NCI-H146 (cell line): ENCODE data around the gene CCNO.

Experiments used
- DNase-seq: peaks from one replicate; lab custom pipeline; 2025; lab: John Stamatoyannopoulos, UW

The CCNO gene, protein sequence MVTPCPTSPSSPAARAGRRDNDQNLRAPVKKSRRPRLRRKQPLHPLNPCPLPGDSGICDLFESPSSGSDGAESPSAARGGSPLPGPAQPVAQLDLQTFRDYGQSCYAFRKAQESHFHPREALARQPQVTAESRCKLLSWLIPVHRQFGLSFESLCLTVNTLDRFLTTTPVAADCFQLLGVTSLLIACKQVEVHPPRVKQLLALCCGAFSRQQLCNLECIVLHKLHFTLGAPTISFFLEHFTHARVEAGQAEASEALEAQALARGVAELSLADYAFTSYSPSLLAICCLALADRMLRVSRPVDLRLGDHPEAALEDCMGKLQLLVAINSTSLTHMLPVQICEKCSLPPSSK

DNA sequence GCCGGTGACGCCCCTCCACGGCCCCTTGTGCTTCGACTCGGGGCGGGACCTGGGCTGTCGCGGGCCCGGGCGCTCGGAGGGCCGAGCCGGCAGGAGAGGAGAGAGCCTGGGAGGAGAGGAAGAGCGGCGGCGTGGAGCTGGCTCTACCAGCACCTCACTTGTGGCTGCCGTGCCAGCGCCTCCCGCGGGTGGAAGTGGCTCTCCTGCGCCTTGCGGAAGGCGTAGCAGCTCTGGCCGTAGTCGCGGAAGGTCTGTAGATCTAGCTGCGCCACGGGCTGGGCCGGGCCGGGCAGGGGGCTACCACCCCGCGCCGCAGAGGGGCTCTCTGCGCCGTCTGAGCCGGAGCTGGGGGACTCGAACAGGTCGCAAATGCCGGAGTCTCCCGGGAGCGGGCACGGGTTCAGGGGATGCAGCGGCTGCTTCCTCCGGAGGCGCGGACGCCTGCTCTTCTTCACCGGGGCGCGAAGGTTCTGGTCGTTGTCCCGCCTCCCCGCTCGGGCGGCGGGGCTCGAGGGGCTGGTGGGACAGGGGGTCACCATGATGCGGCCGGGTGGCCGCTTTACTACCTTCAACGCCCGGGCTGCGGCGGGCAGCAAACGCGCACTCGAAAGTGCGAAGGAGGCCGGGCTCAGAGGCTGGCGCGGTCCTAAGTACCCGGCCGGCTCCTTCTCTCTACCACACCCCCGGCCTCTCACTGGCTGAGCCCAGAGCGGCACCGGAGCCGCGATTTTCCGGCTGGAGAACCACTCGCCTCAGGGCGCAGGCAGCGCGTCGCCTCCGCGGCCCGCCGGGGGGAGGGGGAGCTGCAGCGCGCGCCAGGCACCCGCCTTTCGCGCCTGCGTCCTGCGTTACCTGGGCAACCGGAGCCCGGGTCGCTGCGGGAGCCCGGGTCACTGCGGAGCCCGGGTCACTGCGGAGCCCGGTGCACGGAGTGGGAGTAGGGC, at the start of gene CCNO:
CCNO (minus strand) TSS at position 624 of the 944 bp plus-strand sequence; CDS start at position 539, 85 bp downstream.
- DNase-seq, result peak; percentile 92

DNA sequence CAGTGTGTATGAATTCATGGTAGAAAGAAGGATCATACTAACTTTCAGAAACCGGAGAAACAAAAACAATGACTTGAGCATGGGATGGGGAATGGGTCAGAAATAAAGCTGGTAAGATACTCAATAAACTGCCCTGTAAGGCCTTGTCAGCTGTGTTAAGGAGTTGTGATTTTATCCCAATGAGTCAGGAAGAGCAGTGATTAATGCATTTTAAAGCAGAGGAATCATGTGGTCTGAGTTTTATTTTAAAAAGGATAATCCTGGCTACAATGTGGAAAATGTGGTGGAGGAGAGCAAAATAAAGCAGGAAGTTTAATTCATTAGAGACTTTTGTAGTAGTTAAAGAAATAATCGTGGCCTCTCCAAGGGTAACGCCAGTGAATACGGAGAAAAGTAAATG, 45.4 kb upstream of the CCNO start:
- DNase-seq, result no peak

DNA sequence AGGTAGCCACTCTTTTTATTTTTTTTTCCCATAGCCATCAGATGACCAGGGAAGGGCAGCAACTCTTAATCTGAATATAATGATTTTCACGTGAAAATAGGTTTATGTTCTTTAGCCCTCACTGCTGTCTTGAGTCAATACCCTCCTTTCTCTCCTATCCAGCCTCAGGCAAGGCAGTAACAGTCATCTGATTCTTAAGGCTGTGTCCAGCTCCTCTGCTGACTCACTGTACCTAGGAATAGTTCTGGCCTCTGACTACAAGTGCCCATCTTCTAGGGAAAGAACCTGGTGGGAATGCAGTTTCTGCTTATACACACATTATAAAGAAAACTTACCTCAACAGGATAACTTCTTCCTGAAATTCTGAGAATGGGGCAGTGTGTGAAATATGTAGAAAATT, 43.4 kb upstream of the CCNO start:
- DNase-seq, result no peak

DNA sequence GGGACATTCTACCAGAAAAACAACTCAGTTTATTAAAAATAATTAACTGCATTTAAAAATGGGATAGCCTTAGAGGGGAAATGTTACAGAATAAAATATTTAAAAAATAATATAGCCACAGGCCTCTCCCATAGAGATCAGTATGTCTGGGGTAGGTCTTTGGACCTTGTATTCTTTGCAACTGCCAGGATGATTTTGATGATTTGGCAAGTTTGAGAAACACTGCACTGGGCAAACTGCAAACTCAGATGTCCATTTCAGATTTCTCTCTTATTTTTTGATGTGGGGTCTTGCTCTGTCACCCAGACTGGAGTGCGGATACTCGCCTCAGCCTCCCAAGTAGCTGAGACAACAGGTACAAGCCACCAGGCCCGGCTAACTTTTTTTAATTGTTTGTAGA, 24.9 kb upstream of the CCNO start:
- DNase-seq, result no peak

DNA sequence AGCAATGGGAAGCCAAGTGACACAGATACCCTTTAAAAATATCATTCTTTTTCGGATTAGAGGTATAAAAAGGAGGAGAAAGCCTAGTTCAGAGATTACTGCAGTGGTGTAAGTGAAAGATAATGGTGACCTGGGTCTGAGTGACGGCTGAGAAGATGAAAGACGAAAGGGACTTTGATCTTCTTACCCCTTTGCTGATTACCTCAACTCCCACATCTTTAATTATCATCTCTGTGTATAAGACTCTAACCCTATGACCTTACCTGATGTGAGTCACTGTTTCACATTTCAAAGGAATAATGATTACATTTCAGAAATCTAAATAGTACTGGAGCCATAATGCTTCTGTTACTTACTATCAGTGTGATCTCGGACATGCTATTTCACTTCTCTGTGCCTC, 21.4 kb upstream of the CCNO start:
- DNase-seq, result no peak

DNA sequence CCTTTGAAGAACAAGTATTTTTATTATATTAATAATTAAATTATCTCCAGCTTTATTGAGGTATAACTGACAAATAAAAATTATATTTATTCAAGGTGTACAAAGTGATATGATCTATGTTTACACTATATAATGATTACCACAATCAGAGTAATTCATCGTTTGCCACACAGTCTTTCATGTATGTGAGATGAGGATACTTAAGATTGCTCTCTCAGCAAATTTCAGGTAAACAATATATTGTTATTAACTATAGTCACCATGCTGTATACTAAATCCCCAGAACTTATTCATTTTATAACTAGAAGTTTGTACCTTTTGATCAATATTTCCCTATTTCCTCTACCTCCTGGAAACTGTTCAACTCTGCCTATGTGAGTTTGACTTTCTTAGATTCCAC, 16.7 kb upstream of the CCNO start:
- DNase-seq, result no peak

DNA sequence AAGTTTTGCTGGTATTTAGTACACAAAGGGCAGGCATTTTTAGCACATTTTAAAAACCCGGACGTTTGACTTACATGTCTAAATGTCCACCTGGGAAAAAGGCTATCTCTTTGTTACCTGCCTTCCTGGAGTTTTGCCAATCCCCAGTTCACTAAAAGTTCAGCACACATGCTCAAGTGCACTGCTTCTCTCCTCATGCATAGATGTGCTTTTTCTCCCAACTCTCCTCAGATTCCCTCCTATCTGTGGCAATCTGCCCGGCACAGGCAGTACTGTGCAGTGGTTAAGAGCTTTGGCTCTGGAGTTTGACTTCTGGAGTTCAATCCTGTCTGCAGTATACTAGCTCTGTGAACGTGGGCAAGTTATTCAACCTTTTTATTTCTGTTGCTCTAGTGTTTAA, 8.3 kb upstream of the CCNO start:
- no peak for DNase-seq

DNA sequence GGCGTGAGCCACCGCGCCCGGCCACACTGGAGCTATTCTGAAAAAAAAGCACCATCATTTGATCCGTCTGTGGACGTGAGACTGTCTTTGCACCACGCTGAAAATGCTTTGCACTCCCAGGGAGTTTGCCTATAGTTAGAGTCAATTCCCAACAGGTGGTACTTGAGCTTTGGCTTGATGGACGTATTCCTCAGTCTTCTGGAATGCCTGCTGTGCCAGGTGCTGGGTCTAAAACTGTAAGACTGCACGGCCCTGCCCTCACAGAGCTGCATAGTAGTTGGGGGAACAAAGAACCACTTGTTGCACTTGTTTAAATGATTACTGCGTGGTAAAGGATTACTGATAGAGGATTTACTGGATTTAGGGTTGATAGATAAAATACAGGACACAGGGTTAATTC, 3.4 kb upstream of the CCNO start:
- DNase-seq, result no peak

DNA sequence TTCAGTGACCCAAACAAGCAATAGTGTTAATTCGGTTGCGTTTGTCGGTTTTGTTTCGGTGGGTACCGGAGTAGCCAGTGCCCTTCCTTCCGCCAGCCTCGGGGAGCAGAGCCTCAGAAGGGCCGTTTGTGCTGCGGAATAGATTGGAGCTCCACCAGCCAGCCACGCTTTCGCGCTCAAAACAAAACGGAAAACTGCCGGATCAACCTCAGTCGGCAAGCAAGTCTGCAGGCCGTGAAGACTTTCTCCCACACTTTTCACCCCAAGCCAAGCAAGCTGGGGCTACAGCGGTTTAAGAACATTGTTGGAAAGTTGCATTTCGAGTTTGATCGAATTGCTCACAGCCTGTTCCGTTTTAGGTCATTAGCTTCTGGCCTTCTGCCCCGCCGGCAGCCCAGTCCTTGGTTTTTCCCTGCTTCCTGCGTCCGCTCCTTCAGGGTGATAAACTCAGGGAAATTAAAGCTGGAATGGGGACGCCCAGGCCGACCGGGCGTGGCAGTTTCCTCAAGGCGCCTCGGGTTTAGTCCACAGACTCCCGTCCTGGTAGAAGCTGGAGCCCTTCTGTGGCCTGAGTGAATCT, 803 bp upstream of the CCNO start:
- peak; percentile 47 for DNase-seq

DNA sequence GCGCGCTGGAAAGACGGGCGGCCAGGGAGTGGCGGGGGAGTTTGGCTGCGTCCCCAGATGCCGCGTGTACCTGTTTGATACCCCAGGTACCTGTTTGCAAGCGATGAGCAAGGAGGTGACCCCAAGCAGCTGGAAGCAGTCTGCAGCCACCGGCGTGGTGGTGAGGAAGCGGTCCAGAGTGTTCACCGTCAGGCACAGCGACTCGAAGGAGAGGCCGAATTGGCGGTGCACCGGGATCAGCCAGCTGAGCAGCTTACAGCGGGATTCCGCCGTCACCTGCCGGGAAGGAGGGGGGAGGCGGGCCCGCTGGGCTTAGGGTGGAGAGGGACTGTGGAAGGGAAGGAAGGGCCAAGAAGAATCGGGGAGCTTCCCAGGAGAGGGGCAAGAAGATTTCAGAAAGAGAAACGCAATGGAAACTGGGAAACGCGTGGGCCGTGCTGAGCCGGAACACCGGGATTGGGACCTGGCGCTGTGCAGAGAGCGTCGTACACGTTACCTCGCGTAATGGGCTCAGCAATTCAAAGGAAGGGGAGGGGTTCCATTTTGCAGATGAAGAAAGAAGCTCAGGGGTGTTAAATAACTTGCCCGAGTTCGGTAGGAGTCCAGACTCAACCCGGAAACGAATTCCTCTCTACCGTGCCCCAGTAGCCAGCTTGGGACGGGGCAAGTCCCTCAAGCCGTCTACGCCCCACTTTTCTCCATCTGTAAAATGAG, 980 bp downstream of the CCNO start:
- peak; percentile 64 for DNase-seq

DNA sequence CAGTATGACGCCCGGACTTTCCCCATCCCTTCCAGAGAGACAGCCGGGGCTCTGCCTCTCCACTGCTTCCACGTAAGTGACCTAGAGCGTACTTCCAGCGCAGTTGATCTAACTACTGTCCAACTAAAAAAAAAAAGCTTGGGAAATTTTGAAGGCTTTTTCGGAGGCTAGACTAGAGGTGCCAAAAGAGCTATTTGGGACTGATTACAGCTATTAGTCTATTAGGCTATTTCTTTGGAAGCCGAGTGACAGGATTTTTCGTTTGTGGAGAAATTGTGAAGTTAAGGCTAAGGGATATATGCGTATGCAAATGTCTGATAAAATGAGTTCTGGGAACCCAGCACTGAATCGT, 1.5 kb downstream of the CCNO start:
- no peak for DNase-seq

DNA sequence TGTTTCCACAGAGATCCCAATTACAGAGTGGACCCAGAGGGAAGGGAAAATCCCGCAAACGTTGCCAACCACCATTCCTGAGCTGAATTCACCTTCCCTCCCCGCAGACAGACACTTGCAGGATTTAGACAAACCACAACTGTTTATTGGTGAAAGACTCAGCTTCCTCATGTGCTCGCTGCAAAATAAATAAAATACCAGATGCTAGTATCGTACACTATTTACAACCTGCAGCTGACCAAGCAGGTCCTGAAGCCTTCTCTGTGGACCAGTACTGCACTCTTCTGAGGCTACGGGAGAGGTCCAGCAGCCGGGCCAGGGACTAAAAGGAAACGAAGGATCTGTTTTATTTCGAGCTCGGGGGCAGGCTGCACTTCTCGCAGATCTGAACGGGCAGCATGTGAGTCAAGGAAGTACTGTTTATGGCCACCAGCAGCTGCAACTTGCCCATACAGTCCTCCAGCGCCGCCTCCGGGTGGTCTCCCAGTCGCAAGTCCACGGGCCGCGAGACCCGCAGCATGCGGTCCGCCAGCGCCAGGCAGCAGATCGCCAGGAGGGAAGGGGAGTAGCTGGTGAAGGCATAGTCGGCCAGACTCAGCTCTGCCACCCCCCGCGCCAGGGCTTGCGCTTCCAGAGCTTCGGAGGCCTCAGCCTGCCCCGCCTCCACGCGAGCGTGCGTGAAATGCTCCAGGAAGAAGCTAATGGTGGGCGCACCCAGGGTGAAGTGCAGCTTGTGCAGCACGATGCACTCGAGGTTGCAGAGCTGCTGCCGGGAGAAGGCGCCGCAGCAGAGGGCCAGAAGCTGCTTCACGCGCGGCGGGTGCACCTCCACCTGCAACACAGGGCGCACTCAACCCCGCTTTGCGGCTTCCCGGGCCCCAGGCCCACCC, 2.1 kb downstream of the CCNO start:
- no peak for DNase-seq

DNA sequence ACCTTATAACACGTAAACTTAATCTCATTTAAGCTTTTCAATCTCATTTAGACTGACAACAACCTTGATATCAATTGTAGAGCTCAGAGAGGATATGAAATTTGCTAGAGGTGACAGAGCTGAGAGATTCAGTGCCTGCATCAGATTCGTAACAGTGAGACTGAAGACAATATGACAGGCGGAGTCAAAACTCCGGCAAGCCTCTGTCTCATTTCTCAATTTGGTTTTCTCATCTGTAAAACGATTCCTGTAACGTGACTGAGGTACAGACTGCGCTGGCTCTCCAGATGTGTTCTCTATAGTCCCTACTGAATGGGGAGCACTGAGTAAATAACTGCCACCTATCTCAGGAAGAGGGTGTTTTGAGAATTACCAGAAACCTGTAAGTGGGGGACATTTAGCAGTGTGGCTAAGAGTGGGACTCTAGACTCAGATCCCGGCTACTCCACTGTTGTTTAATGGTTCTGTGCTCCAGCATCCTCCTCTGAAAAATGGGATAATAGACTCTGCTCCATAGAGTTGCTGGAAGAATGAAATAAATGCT, 3.2 kb downstream of the CCNO start:
- DNase-seq, result no peak

DNA sequence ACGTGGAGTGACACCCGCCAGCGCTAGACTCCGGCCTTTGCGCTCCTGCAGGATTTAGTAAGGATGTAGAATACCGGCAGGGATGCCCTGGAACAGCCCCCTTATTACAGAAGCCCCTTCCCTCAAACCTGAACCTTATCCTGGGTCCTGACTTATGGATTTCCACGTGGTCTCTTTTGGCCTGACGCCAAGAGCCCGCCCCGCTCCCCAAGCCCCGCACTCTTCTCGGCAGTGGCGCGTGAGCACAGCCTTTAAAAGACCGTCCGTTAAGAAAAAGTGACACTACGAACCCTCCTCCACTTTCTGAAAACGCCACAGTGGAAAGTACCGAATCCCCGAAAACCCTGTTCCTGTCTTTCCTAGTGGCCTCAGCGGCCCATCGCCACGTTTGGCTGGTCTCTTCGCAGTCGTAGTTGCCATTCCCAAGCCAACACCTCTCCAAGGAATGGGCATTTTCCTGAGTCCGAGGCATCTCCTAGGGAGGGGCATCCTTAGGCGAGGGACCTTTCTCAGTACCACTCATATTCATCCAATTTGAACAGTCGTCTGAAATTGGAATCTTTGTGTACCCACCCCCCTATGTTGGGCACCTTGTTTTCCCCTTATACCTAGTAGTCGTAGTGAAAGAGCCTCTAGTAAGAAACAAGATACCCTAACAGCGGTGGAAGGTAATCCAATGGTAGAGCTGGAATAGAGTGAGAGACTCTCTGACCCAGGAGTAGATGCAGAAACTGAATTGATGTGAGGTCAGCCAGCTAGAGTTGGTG, 5.6 kb downstream of the CCNO start:
- DNase-seq, result no peak

DNA sequence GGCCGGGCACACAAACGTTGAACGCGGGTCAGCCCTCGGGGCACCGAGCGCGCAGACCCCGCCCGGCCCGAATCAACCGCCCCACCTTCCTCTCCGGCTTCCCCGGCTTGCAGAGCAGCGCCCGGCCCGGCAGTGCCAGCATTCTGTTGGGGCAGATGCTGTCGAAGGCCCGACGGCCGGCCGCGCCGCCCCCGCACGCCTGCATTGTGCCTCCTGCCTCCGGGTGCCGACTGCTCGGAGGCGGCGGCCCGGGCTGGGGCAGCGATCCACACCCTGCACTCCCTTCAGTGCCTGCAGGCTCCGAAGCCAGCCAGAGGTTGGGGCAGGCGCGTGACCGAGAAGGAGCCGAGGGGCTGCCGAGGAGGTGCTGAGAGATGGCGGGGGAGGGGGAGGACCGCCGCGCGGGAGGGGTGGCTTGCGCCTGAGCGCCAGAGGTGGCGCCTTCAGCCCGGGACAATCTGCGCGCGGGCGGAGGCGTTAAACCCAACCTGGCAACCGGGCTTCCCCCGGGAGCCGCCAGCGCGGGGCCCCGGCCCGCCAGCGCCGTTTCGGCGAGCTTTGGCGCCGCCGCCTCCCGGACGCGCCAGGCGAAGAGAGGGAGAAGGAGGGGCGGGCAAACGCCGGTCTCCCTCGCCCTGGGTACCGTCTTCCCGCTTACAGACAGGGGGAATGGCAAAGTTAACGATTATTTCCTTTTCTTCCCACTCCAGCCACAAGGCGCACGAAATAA, 6.3 kb downstream of the CCNO start, which contains the start of gene MCIDAS:
MCIDAS (minus strand) TSS at position 382 of the 730 bp plus-strand sequence; CDS start at position 205, 177 bp downstream.
- peak; percentile 74 for DNase-seq

DNA sequence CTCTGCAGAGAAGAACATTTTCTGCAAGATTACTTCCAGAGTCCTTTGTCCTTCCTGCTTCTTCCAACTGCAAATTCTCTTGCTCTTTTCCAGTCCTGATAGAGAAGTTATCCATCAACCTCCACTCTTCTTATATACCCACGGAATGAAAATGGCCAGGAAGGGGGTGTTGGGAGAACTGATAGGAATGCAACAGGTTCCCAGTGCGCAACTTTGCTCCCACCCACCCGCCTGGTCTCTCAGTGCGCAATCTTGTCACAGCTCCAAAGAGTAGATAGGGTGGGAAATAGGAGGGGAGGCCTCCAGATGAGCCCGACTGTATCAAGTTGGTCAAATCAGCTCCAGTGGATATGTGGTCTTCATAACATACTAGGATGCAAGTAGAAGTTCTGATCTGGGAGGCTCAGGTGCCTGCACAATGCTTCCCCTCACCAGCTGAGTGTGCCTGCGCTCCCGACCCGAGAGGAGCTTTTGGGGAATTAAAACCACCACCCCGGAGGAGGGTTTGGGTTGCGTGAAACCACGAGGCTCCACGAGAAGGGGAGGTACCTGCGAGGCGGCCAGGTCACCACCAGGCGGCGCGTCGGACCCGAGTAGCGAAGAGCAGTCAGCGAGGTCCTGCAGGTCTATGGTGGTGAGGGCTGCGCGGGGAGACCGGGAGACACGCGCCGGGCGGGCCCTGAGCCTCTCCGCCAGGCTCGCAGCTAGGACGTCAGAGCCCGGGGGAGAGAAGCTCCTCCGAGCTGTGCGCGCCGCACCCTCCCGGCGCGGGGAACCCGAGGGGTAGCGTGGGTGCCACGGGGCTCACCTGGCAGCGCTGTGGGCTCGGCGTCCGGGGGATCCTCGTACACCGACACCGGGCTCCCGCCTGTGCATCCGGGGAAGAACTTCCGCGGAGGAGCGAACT, 7.1 kb downstream of the CCNO start:
- DNase-seq, result peak; percentile 89

DNA sequence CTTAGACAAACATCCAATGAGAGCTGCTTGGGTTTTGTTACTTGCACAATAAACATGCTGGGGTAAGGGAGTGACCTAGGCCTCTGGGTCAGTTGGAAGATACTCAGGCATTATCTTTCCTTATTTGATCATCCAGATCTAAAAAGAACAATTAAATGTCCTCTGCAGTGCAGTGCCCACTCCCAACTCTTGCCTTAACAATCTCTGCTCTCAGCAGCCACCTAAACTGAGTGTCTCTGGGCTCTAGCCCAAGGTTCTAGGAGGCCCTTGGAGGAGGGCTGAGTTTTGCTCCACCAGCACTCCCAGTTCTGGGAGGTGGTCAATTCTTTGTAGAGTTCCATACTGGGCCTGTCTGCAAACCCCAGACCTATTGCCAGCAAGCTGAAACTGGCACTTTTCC, 8.1 kb downstream of the CCNO start:
- no peak for DNase-seq

DNA sequence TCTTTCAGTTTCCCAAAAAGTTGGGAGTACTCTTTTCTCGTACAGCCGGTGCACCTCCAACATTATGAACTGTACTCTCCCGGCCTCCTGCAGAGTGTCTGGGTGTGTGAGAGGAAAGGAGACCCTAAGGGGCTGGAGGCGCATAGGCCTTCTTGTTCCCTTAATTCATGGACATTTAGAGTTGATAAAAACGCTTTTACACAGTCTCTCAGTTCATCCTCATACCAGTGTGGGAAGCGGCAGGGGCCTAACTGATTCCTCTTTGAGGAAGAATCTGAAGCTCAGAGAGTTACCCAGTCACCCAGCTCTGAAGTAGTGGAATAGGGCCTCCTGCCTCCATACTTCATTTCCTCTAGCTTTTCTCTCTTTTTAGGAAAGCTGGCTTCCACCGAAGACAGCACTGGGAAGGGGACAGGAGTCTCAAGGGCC, 9.6 kb downstream of the CCNO start:
- DNase-seq, result no peak
